Vagina (tissue), 2 donors: ENCODE results near the gene CD300H.

ENCODE experiments used
- CTCF ChIP-seq, 3 experiments: fragments of 450-650 bp in 2 of 3; fragments of 200-600 bp in 1 of 3; sonication (generic) in 1 of 3; IDR thresholded peaks; one replicate each; pipeline ENCODE4 v1.5.1; 2017 to 2019; ENCODE audit warnings: antibody characterized with exemption in 3 of 3, mild to moderate bottlenecking in 2 of 3, moderate library complexity in 2 of 3
- POLR2A ChIP-seq, 2 donors: fragments of 450-650 bp; IDR thresholded peaks; one replicate each; pipeline ENCODE4 v1.6.1; 2017; ENCODE audit warnings: antibody characterized with exemption in 2 of 2, mild to moderate bottlenecking in 2 of 2, moderate library complexity in 2 of 2

DNA sequence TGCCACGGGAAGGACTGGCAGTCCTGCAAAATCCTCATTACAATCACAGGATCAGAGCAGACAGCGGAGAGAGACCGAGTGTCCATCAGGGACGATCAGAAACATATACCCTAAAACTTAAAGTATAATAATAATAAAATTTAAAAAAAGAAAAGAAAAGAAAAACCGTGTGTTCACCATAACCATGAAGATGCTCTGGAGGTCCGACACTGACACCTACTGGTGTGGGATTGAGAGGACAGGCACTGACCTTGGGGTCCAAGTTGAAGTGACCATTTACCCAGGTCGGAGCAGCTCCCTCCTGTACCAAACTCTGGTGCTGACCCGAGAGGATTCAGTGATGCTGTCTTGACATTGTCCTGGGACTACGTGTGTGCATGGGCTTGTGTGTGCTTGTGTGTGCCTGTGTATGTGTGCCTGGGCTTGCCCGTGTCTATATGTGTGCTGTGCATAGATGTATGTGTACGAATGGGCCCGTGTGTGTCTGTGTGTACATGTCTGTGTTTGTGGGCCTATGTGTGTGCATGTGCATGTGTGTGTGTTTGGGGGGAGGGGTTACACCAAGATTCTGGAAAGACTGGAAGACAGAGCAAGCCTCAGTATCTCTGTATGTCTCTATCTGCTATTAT is 34.7 kb upstream of the CD300H start:
- TF ChIP-seq CTCF (IDR thresholded peaks at IDR 0.05) (no peak), POLR2A (IDR thresholded peaks at IDR 0.05) (no peak)
